Endothelial cell (in vitro differentiated cells): ENCODE results near the gene SERTM2. TPM values are rescaled to one million over a fixed set of nuclear protein-coding genes. Genes with fewer than 3 reads are reported as not detected.

Experiments used
- DNase-seq: peaks from one replicate; pipeline ENCODE4 v3.0.0; 2021; ENCODE audit warnings: low spot score
- H3K27ac Mint-ChIP-seq: one replicate; pipeline ENCODE4 v1.8.0; 2021; ENCODE audit warnings: mixed read lengths, inconsistent platforms; ENCODE audit not compliant: unreplicated experiment
- H3K27me3 Mint-ChIP-seq: one replicate; pipeline ENCODE4 v1.8.0; 2021; ENCODE audit warnings: mild to moderate bottlenecking, moderate library complexity, mixed read lengths, inconsistent platforms; ENCODE audit not compliant: unreplicated experiment
- H3K36me3 Mint-ChIP-seq: one replicate; pipeline ENCODE4 v1.8.0; 2021; ENCODE audit warnings: mild to moderate bottlenecking, low read depth, mixed read lengths, inconsistent platforms; ENCODE audit not compliant: unreplicated experiment
- H3K4me1 Mint-ChIP-seq: one replicate; pipeline ENCODE4 v1.8.0; 2021; ENCODE audit warnings: mild to moderate bottlenecking, mixed read lengths, inconsistent platforms; ENCODE audit not compliant: unreplicated experiment
- H3K4me3 Mint-ChIP-seq: one replicate; pipeline ENCODE4 v1.8.0; 2021; ENCODE audit warnings: mild to moderate bottlenecking, mixed read lengths, inconsistent platforms; ENCODE audit not compliant: unreplicated experiment
- H3K9me3 Mint-ChIP-seq: one replicate; pipeline ENCODE4 v1.8.0; 2021; ENCODE audit warnings: mixed read lengths, inconsistent platforms; ENCODE audit not compliant: unreplicated experiment
- CTCF ChIP-seq: fragments of 200-600 bp; sonication (generic); IDR thresholded peaks from one replicate; pipeline ENCODE4 v1.5.0; 2021; ENCODE audit warnings: antibody characterized with exemption; ENCODE audit not compliant: unreplicated experiment
- total RNA-seq: library from RNA; stranded (reverse); fragmentation: NEBNext Ultra II Directional; extraction: Animal tissue kit (Norgen Biotek cat#: 25700); gene quantifications from one replicate; pipeline ENCODE4 v1.2.1, GENCODE V29; 2021; ENCODE audit not compliant: unreplicated experiment

SERTM2 gene
- total RNA-seq, 1 donor from 2014 or later, result 0.92 TPM

- Mint-ChIP-seq H3K4me3 (no peak overlapping the region), H3K27me3 (no peaks in the 10 kb centered on the region), H3K36me3 (no peaks in the 10 kb centered on the region), H3K9me3 (no peaks in the 10 kb centered on the region), H3K27ac (no peak overlapping the region), H3K4me1 (peaks cover 8% of the 10 kb centered on the region)
- DNase-seq, result no peak
- TF ChIP-seq CTCF, result no peak
Observed at GRCh38 chrX:111515298-111515697, 3.9 kb downstream of the SERTM2 start.

- no peaks in the 10 kb centered on the region for H3K27me3 Mint-ChIP-seq
- peaks cover 3% of the 10 kb centered on the region for H3K4me1 Mint-ChIP-seq
- no peak for DNase-seq
- TF ChIP-seq CTCF, result no peak
- no peak overlapping the region for H3K4me3 Mint-ChIP-seq
- H3K36me3 Mint-ChIP-seq, result no peaks in the 10 kb centered on the region
- peak overlapping the region; percentile 48 for H3K27ac Mint-ChIP-seq
- H3K9me3 Mint-ChIP-seq, result no peaks in the 10 kb centered on the region
Observed at GRCh38 chrX:111518667-111519066, 7.2 kb downstream of the SERTM2 start.

- Mint-ChIP-seq H3K4me1 (peaks cover 2% of the 10 kb centered on the region), H3K9me3 (no peaks in the 10 kb centered on the region), H3K27me3 (no peaks in the 10 kb centered on the region), H3K36me3 (no peaks in the 10 kb centered on the region), H3K27ac (peak overlapping the region; percentile 48), H3K4me3 (no peak overlapping the region)
- DNase-seq, result no peak
- TF ChIP-seq CTCF, result no peak
Observed at GRCh38 chrX:111519215-111519614, 7.8 kb downstream of the SERTM2 start.

DNA sequence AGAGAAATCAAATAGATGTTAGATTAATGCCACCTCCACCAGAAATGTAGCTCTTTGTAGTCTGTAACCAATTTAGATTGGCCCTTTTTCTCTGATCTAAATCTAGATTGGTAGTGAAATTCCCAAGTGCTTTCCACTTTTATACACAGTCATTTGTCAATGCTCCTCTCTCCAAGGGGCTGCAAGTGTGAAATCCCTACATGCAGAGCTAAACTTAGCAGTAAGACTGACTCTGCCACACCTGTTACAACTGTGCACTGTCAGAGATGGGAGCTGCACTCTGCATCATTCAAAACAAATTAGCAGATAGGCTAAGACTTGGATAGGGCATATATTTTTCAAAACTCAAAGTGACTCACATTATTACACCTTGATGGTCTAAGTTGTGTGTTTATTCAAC, 9.1 kb downstream of the SERTM2 start:
- H3K4me3 Mint-ChIP-seq, result no peak overlapping the region
- no peaks in the 10 kb centered on the region for H3K4me1 Mint-ChIP-seq
- TF ChIP-seq CTCF, result no peak
- no peaks in the 10 kb centered on the region for H3K27me3 Mint-ChIP-seq
- DNase-seq, result no peak
- H3K27ac Mint-ChIP-seq, result no peak overlapping the region
- no peaks in the 10 kb centered on the region for H3K9me3 Mint-ChIP-seq
- no peaks in the 10 kb centered on the region for H3K36me3 Mint-ChIP-seq

- no peak overlapping the region for H3K27ac Mint-ChIP-seq
- H3K36me3 Mint-ChIP-seq, result no peaks in the 10 kb centered on the region
- H3K4me1 Mint-ChIP-seq, result no peaks in the 10 kb centered on the region
- no peak for DNase-seq
- no peak for TF ChIP-seq CTCF
- H3K4me3 Mint-ChIP-seq, result no peak overlapping the region
- H3K9me3 Mint-ChIP-seq, result no peaks in the 10 kb centered on the region
- no peaks in the 10 kb centered on the region for H3K27me3 Mint-ChIP-seq
Observed at GRCh38 chrX:111521169-111521568, 9.7 kb downstream of the SERTM2 start.
